ENCODE data around the gene JTB.

JTB gene

DNA sequence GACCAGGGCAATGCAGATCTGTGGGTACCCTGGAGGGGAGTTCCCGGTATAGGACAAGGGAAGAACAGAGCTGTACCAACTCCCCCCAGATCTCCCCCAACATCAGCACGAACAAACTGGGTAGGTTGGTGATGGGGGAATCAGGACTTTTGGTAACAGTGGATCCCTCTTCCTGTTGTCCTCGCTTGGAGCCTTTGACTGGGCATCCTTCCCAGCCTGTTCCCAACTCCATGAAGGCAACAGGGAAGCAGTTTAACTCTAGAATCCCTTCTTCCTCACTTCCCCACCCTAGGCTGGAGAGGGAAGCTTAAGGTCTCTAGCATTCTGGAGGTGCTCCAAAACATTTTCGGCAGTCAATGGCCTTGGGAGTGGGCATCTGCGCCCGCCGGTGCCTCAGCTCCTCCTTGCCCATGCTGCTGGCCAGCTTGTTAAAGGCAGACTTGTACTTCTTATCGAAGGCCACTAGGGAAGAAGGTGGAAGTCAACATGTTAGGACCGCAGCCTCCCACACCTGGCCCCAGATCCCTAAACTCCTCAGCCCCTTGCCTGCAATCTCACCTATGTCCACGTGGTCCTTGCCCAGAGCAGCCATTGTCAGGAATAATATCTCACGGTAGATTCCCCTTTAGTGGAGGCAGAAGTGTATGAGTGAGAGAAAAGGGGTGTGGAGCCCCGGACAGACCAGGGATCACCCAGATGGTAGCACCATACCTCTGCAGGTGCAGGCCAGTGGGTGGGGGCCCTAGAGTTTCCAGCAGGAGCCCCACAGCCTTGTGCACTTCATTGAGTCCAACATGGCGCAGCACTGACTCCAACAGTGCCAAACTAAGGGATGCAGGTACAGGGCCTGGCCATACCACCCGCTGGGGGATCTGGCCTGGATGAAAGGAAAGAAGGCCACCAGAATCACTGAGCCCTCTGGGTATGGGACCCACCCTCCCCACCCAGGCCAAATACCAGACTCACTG, 47.2 kb downstream of the JTB start:
- DNase-seq, result no peak

DNA sequence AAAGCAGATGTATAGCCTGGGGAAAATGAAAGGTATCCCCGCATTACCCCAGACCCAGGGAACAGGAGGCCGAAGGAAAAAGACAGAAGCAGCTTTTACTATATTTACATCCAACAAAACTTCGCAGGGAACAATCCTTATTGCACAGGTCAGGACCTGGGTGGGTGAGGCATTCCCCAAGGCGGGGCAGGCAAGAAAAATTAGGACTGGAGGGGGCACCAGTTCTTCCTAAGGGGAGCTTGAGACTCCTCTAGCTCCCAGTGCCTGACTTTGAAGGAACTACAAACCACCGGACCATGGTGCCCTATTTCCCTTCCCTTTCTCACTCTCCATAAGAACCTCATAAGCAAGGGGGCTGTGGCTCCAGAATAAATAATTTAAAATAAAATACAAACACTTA, 48.0 kb downstream of the JTB start:
- DNase-seq, result no peak

DNA sequence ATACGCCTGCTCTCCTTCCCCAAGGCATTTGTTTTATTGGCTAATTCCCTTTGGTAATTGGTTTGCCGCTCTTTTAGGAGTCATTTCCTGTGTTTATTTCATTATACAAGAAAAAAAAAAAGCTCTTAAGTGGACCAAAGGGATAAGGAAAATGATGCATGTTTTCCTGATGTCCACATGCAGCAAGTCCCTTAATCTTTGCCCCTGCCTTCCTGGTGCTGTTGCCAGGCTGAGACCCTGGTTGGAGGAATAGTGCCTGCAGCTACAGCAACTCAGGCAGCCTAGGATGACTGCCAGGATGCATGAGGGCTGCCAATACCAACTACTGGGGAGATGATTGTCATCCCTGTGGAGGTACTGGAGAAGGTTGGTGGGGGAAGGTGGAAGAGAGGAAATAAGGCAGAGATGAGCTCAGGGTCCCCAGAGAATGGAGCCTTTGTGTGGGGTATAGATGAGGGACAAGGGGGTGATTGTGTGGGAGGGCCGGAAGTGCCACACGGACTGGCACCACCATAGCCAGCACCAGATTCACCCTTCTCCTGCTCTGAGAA, 48.6 kb downstream of the JTB start:
- DNase-seq, result no peak

DNA sequence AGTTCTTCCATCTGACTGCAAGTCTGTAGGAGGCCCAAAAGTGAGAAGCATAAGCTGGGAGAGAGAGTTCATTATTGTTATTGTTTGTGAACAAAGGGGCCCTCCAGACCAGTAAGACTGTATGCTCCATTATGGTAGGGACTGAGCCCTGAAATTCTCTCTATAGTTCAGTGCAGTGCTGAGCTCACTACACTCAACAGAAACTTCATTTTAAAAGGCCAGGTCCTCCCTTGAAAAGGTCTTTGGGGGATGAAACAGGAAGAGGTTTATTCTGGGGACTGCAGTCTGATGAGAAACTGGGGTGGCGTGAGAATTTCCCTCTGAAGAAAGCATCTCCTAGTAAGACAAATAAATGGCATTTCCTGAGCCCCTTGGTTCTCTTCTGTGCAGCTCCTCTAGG, 49.2 kb downstream of the JTB start:
- no peak for DNase-seq

DNA sequence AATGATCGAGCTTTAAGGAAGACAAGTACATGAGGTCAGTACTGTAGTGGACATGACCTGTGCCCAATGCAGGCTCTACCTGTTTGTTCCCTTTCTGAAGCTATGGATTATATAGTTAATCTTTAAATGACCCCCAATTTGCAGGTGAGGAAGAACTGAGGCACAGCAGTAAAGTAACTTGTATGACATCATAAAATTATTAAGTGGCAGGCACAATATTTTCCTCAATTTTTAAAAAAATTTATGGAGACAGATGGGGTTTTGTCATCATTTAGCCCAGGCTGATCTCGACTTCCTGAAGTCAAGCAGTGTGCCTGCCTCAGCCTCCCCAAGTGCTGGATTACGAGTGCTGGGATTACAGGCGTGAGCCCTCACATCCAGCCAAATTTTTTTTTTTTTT, 51.1 kb downstream of the JTB start:
- DNase-seq, result no peak
